Astrocyte (in vitro differentiated cells and primary cell): ENCODE measurements around the gene GCNT2. TPM values are rescaled to one million over a fixed set of nuclear protein-coding genes. Genes with fewer than 3 reads are reported as not detected.

Experiments used
- DNase-seq: peaks from one replicate; pipeline ENCODE4 v3.0.0-alpha.2; 2010; ENCODE audit warnings: low read depth
- FAIRE-seq: peaks from 2 replicates; lab custom pipeline; 2011; peaks lifted over from hg19 to GRCh38; lab: Jason Lieb, UNC
- H2AFZ ChIP-seq: 2 replicates; pipeline ENCODE4 v1.6.0; 2012; ENCODE audit warnings: low read depth, low read length, inconsistent platforms
- H3K27ac ChIP-seq: 2 replicates; pipeline ENCODE4 v1.5.1; 2011; ENCODE audit warnings: low read depth, low read length, inconsistent platforms
- H3K27me3 ChIP-seq: 2 replicates; pipeline ENCODE4 v1.6.0; 2011; ENCODE audit warnings: low read length, inconsistent platforms; ENCODE audit not compliant: insufficient read depth
- H3K36me3 ChIP-seq: 2 replicates; pipeline ENCODE4 v1.5.1; 2011; ENCODE audit warnings: low read length, inconsistent platforms; ENCODE audit not compliant: insufficient read depth
- H3K4me1 ChIP-seq: 2 replicates; pipeline ENCODE4 v1.5.1; 2011; ENCODE audit warnings: low read length, inconsistent platforms; ENCODE audit not compliant: insufficient read depth
- H3K4me2 ChIP-seq: 2 replicates; pipeline ENCODE4 v1.6.0; 2012; ENCODE audit warnings: low read length, inconsistent platforms
- H3K4me3 ChIP-seq: 2 replicates; pipeline ENCODE4 v1.5.1; 2011; ENCODE audit warnings: low read depth, mild to moderate bottlenecking, low read length, inconsistent platforms; ENCODE audit not compliant: insufficient read depth
- H3K79me2 ChIP-seq: 2 replicates; pipeline ENCODE4 v1.6.0; 2012; ENCODE audit warnings: mild to moderate bottlenecking, low read length, inconsistent platforms; ENCODE audit not compliant: insufficient read depth
- H3K9ac ChIP-seq: 2 replicates; pipeline ENCODE4 v1.6.0; 2012; ENCODE audit warnings: mild to moderate bottlenecking, low read length, inconsistent platforms
- H3K9me3 ChIP-seq: 2 replicates; pipeline ENCODE4 v1.5.1; 2012; ENCODE audit warnings: low read depth, mild to moderate bottlenecking, low read length, inconsistent platforms; ENCODE audit not compliant: insufficient read depth
- H4K20me1 ChIP-seq: 2 replicates; pipeline ENCODE4 v1.6.0; 2012; ENCODE audit warnings: low read length, inconsistent platforms; ENCODE audit not compliant: insufficient read depth
- H3K27ac Mint-ChIP-seq: one replicate; pipeline ENCODE4 v1.8.0; 2021; ENCODE audit warnings: mild to moderate bottlenecking, mixed read lengths; ENCODE audit not compliant: unreplicated experiment
- H3K27me3 Mint-ChIP-seq: one replicate; pipeline ENCODE4 v1.8.0; 2021; ENCODE audit warnings: low read depth, mixed read lengths; ENCODE audit not compliant: unreplicated experiment
- H3K36me3 Mint-ChIP-seq: one replicate; pipeline ENCODE4 v1.8.0; 2021; ENCODE audit warnings: low read depth, mixed read lengths; ENCODE audit not compliant: unreplicated experiment
- H3K4me1 Mint-ChIP-seq: one replicate; pipeline ENCODE4 v1.8.0; 2021; ENCODE audit warnings: low read depth, mixed read lengths; ENCODE audit not compliant: unreplicated experiment
- H3K4me3 Mint-ChIP-seq: one replicate; pipeline ENCODE4 v1.8.0; 2021; ENCODE audit warnings: mild to moderate bottlenecking, moderate library complexity, mixed read lengths; ENCODE audit not compliant: unreplicated experiment
- H3K9me3 Mint-ChIP-seq: one replicate; pipeline ENCODE4 v1.8.0; 2021; ENCODE audit warnings: mild to moderate bottlenecking, mixed read lengths; ENCODE audit not compliant: unreplicated experiment
- EZH2 ChIP-seq: IDR thresholded peaks from 2 replicates; pipeline ENCODE4 v1.6.1; 2012; ENCODE audit warnings: mild to moderate bottlenecking, low read length, inconsistent platforms; ENCODE audit not compliant: insufficient read depth
- total RNA-seq: library from RNA; stranded (reverse); gene quantifications from 2 replicates; pipeline ENCODE4 v1.2.1, GENCODE V29; 2021
- TF ChIP-seq, protein P1 (sequence below): IDR thresholded peaks from 2 replicates; pipeline ENCODE4 v1.5.1; 2011; ENCODE audit warnings: low read depth, mild to moderate bottlenecking, inconsistent platforms, low read length, moderate library complexity; ENCODE audit not compliant: insufficient read depth

Gene GCNT2
- total RNA-seq, 1 donor from 2014 or later: 14.8 TPM

DNA sequence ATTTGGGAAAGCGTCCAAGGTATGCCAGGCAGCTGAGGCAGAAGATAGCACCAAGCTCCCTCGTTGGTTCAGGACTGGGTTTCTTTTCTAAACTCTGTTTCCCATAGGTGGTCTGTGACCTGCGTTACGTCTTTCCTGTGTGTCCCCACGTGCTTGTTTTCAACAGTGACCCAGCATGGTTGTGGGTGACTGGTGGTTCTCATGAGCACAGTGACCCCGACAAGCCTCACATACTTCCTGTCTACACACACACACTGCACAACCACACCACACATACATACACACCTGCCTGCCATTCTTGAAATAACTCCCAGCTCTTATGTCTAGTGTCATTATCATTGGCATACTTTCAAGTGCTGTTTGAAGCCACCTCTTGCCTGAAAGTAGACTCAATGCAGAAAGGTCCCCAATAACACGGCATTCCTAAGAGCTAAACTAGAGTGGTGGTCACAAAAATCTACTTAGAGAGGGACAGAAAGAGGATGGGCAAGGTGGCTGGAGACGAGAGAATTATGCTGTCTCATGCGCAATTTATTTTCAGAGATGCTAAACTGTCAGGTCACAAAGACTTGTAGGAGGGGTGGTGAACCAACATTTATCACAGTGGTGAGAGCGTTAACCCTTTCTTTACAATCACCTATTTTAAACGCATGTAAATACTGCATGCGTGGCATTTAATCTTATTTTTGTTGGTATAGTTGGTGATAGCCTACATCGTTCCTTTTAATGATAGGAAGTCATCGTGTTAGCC is 66.7 kb downstream of the GCNT2 start:
- H3K36me3 Mint-ChIP-seq: no peaks in the 10 kb centered on the region
- TF ChIP-seq, protein P1, sequence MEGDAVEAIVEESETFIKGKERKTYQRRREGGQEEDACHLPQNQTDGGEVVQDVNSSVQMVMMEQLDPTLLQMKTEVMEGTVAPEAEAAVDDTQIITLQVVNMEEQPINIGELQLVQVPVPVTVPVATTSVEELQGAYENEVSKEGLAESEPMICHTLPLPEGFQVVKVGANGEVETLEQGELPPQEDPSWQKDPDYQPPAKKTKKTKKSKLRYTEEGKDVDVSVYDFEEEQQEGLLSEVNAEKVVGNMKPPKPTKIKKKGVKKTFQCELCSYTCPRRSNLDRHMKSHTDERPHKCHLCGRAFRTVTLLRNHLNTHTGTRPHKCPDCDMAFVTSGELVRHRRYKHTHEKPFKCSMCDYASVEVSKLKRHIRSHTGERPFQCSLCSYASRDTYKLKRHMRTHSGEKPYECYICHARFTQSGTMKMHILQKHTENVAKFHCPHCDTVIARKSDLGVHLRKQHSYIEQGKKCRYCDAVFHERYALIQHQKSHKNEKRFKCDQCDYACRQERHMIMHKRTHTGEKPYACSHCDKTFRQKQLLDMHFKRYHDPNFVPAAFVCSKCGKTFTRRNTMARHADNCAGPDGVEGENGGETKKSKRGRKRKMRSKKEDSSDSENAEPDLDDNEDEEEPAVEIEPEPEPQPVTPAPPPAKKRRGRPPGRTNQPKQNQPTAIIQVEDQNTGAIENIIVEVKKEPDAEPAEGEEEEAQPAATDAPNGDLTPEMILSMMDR: no peak
- no peak for TF ChIP-seq EZH2
- no peaks in the 10 kb centered on the region for H4K20me1 ChIP-seq
- H3K4me3 ChIP-seq: no peak overlapping the region
- peaks cover 12% of the 10 kb centered on the region for H3K4me1 ChIP-seq
- H3K9me3 ChIP-seq: no peaks in the 10 kb centered on the region
- H2AFZ ChIP-seq: no peak overlapping the region
- H3K79me2 ChIP-seq: no peaks in the 10 kb centered on the region
- no peaks in the 10 kb centered on the region for H3K27me3 Mint-ChIP-seq
- DNase-seq: no peak
- H3K36me3 ChIP-seq: no peaks in the 10 kb centered on the region
- H3K27ac Mint-ChIP-seq: no peak overlapping the region
- H3K9me3 Mint-ChIP-seq: no peaks in the 10 kb centered on the region
- H3K4me3 Mint-ChIP-seq: no peak overlapping the region
- peaks cover 31% of the 10 kb centered on the region for H3K4me1 Mint-ChIP-seq
- H3K27me3 ChIP-seq: no peaks in the 10 kb centered on the region
- no peak for FAIRE-seq
- H3K27ac ChIP-seq: no peak overlapping the region
- H3K9ac ChIP-seq: no peak overlapping the region
- H3K4me2 ChIP-seq: no peak overlapping the region

DNA sequence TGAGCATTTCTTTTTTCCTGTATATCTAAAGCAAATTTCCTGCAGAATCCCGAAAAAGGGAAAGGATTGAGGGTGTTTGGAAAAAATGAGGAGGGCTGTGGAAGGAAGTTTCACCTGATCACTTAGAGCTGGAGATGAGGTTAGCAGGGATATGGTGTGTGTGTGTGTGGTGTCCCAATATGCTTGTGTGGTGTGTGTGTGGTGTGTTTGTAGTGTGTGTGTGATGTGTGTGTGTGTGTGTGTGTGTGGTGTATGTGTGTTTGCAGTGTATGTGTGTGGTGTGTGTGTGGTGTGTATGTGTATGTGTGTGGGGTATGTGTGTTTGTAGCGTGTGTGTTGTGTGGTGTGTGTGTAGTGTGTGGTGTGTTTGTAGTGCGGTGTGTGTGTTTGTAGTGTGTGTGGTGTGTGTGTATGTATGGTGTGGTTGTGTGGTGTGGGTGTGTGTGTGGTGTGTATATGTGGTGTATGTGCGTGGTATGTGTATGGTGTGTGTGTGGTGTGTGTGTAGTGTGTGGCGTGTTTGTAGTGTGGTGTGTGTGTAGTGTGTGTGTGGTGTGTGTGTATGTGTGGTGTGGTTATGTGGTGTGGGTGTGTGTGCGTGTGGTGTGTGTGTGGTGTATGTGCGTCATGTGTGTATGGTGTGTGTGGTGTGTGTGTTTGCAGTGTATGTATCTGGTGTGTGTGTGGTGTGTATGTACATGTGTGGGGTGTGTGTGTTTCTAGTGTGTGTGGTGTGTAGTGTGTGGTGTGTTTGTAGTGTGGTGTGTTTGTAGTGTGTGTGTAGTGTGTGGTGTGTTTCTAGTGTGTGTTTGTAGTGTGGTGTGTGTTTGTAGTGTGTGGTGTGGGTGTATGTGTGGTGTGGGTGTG is 67.6 kb downstream of the GCNT2 start:
- Histone ChIP-seq H3K9ac (no peak overlapping the region), H4K20me1 (no peaks in the 10 kb centered on the region), H3K9me3 (no peaks in the 10 kb centered on the region), H3K4me1 (peaks cover 12% of the 10 kb centered on the region), H2AFZ (no peak overlapping the region), H3K4me2 (no peak overlapping the region), H3K36me3 (no peaks in the 10 kb centered on the region), H3K79me2 (no peaks in the 10 kb centered on the region), H3K4me3 (no peak overlapping the region), H3K27ac (no peak overlapping the region), H3K27me3 (no peaks in the 10 kb centered on the region)
- no peak overlapping the region for H3K27ac Mint-ChIP-seq
- H3K36me3 Mint-ChIP-seq: no peaks in the 10 kb centered on the region
- FAIRE-seq (no peak), DNase-seq (no peak)
- TF ChIP-seq EZH2: no peak
- TF ChIP-seq, protein P1: no peak
- no peaks in the 10 kb centered on the region for H3K9me3 Mint-ChIP-seq
- H3K4me3 Mint-ChIP-seq: no peak overlapping the region
- peaks cover 23% of the 10 kb centered on the region for H3K4me1 Mint-ChIP-seq
- no peaks in the 10 kb centered on the region for H3K27me3 Mint-ChIP-seq
